Heart left ventricle (tissue), 13 donors: ENCODE results near the gene CPT1A.

Source experiments
- CTCF ChIP-seq, 12 donors: fragments of 200-600 bp; sonication (generic) in 4 of 12; IDR thresholded peaks; one replicate each; pipeline versions ENCODE4 v1.5.0 to v1.8.0; 2018 to 2022; ENCODE audit warnings: antibody characterized with exemption in 12 of 12, mild to moderate bottlenecking in 5 of 12
- POLR2A ChIP-seq, 2 donors: fragments of 450-650 bp; IDR thresholded peaks; one replicate each; pipeline ENCODE4 v1.6.1; 2017; ENCODE audit warnings: antibody characterized with exemption in 2 of 2, mild to moderate bottlenecking in 2 of 2, moderate library complexity in 2 of 2
- donor health status: ischemic (EF 13 %, LVEDD 7.1; RV severe dilation, severe dysfunction).
- donor health status: DM: no; HTN: yes; CAD: no.
- donor health status: DM: no; HTN: no; CAD: no.
- donor health status: ischemic (EF 25% LVEDD 6.9; RV normal size, moderate dysfunction).
- donor health status: ischemic (EF 25% LVEDD 5.7; RV mildly dilated, moderate dysfunction).
- donor health status: ischemic (EF 35%, LVEDD 5.7; RV mildly dilated, moderate dysfunction).
- donor health status: nonischemic (EF 11% LVEDD 7.7; RV severe dilation, severe dysfunction).
- donor health status: DM: yes; HTN: yes; CAD: no.
- donor health status: PGD.
- donor health status: ischemic (EF 29% LVEDD 5.4; RV normal size, mild dysfunction).
- donor health status: nonischemic (EF 23%, LVEDD 6.1; RV moderate dilation, normal function).

GRCh38 chr11:68783216-68783821 is 58.4 kb downstream of the CPT1A start:
- TF ChIP-seq CTCF (IDR thresholded peaks at IDR 0.05) (no peak), POLR2A (IDR thresholded peaks at IDR 0.05) (no peak)
